GM23248 (cell line): Measurements from ENCODE around the gene NR3C2. TPM values are rescaled to one million over a fixed set of nuclear protein-coding genes. Genes with fewer than 3 reads are reported as not detected.

Experiments used
- DNase-seq: peaks from one replicate; pipeline ENCODE4 v3.0.0-alpha.2; 2015
- H2AFZ ChIP-seq: fragments of 200-600 bp; sonication (generic); 2 replicates; pipeline ENCODE4 v1.6.1; 2016; ENCODE audit warnings: antibody characterized with exemption
- H3F3A ChIP-seq: fragments of 200-600 bp; sonication (generic); 2 replicates; pipeline ENCODE4 v1.6.1; 2016; ENCODE audit warnings: mild to moderate bottlenecking, antibody characterized with exemption, mixed run types; ENCODE audit not compliant: insufficient read depth
- H3K27ac ChIP-seq: fragments of 200-600 bp; sonication (generic); 2 replicates; pipeline ENCODE4 v1.5.1; 2016; ENCODE audit warnings: mild to moderate bottlenecking
- H3K27me3 ChIP-seq: fragments of 200-600 bp; sonication (generic); replicated peaks from 2 replicates; pipeline ENCODE4 v1.6.1; 2016; ENCODE audit warnings: mild to moderate bottlenecking; ENCODE audit not compliant: insufficient read depth
- H3K36me3 ChIP-seq: fragments of 200-600 bp; sonication (generic); 2 replicates; pipeline ENCODE4 v1.6.1; 2016; ENCODE audit warnings: low read depth, mild to moderate bottlenecking
- H3K4me1 ChIP-seq: fragments of 200-600 bp; sonication (generic); 2 replicates; pipeline ENCODE4 v1.6.1; 2016; ENCODE audit warnings: mild to moderate bottlenecking; ENCODE audit not compliant: insufficient read depth
- H3K4me2 ChIP-seq: fragments of 200-600 bp; sonication (generic); one replicate; pipeline ENCODE4 v1.6.1; 2016; ENCODE audit warnings: mild to moderate bottlenecking; ENCODE audit not compliant: unreplicated experiment
- H3K4me3 ChIP-seq: fragments of 200-600 bp; sonication (generic); 2 replicates; pipeline ENCODE4 v1.5.1; 2016; ENCODE audit warnings: mild to moderate bottlenecking
- H3K79me2 ChIP-seq: fragments of 200-600 bp; sonication (generic); 2 replicates; pipeline ENCODE4 v1.6.1; 2016; ENCODE audit warnings: mild to moderate bottlenecking; ENCODE audit not compliant: insufficient read depth
- H3K9ac ChIP-seq: fragments of 200-600 bp; sonication (generic); 2 replicates; pipeline ENCODE4 v1.6.1; 2016; ENCODE audit warnings: mild to moderate bottlenecking
- H3K9me2 ChIP-seq: fragments of 200-600 bp; sonication (generic); 2 replicates; pipeline ENCODE4 v1.6.1; 2016; ENCODE audit warnings: mixed run types, mild to moderate bottlenecking, moderate library complexity; ENCODE audit not compliant: insufficient read depth
- H3K9me3 ChIP-seq: fragments of 200-600 bp; sonication (generic); one replicate; pipeline ENCODE4 v1.6.1; 2017; ENCODE audit warnings: low read depth
- H4K20me1 ChIP-seq: fragments of 200-600 bp; sonication (generic); 2 replicates; pipeline ENCODE4 v1.6.0; 2016; ENCODE audit not compliant: insufficient read depth
- EZH2 ChIP-seq: fragments of 200-600 bp; sonication (generic); IDR thresholded peaks from 2 replicates; pipeline ENCODE4 v1.6.1; 2018; ENCODE audit warnings: antibody characterized with exemption, mild to moderate bottlenecking; ENCODE audit not compliant: insufficient read depth, poor library complexity, severe bottlenecking
- EZH2phosphoT487 ChIP-seq: fragments of 200-600 bp; sonication (generic); IDR thresholded peaks from 2 replicates; pipeline ENCODE4 v1.6.1; 2018; ENCODE audit warnings: antibody characterized with exemption, moderate library complexity, mild to moderate bottlenecking, low read depth; ENCODE audit not compliant: insufficient read depth
- WGBS, 2 experiments: methylation state at CpG; one replicate each; pipeline ENCODE4 v1.1.6; 2015 to 2017; ENCODE audit warnings: low lambda C conversion rate in 2 of 2, low coverage in 1 of 2; ENCODE audit errors: missing lambda C conversion rate in 2 of 2; 5-methylcytosine and 5-hydroxymethylcytosine counted together
- in situ Hi-C: fragments of 300-500 bp; cut with MboI; formaldehyde crosslinking; loops from 2 replicates; pipeline ENCODE4 v1.15.0; 2020
- polyA plus RNA-seq: library from polyadenylated mRNA; unstranded; fragments of >200 nt; fragmentation: Nextera tagmentation; extraction: Ambion mirVana; gene quantifications from 2 replicates; pipeline ENCODE4 v1.2.1, GENCODE V29; 2016
- total RNA-seq: library from RNA; depleted of rRNA; stranded (reverse); fragments of >200 nt; shearing (Covaris generic); gene quantifications from 2 replicates; pipeline ENCODE4 v1.2.3, GENCODE V29; 2014

The NR3C2 gene
- total and polyA plus RNA-seq, 2 experiments from 2014 or later, result 0.04 TPM; not detected in 1

DNA sequence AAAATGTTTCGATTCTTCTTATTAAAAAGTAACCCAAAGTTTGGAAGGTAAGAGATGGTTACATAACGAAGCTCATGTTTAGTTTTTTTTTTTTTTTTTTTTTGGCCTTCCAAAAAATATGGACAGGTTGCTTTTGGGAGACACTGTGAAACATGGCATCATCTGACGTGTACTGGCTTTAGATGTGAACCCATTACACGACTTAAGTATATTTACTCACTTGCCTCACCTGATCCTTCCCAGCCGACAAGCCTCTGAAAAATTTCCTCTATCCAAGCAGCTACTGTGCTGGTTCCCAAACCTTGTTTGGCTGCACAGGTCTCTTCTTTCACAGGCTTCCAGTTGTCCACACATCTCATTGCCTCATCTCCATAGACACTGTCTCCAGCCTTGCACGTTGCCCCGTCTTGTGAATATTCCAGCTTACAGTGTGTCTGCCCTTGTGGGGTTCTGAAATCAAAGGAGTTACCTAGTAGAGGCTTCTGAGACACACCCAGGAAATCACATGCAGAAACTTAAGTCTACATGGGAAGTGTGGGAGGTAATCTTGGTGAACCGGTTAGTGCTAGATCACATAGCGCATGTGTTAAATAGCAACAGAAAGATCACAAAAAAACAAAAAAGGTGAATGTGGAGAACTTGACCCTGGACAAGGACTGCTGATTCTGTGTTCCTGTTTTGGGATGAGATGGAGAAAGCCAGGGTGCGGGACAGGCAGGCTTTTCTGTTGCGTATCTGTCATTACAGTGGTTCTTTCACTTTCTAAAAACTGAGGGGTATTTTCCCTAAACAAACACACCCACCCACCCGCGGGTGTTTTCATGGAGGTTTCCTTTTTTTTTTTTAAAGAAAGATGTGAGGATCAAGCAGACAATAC lies 381.7 kb downstream of the NR3C2 start:
- Histone ChIP-seq H4K20me1 (0 out of 2 replicates have a peak, but pooled peaks cover 3% of the 10 kb centered on the region), H3K9ac (no peak overlapping the region), H3K79me2 (peaks cover 29% of the 10 kb centered on the region), H2AFZ (no peak overlapping the region), H3K27me3 (no peaks in the 10 kb centered on the region), H3K36me3 (no peaks in the 10 kb centered on the region), H3K4me1 (peaks cover 15% of the 10 kb centered on the region; the same call in 1 of the 2 replicates), H3K4me3 (no peak overlapping the region), H3K9me3 (no peaks in the 10 kb centered on the region), H3K9me2 (no peaks in the 10 kb centered on the region), H3F3A (0 out of 2 replicates have a peak, but pooled peaks cover 7% of the 10 kb centered on the region), H3K4me2 (no peak overlapping the region), H3K27ac (no peak overlapping the region)
- in situ Hi-C loops, result no loop called here
- TF ChIP-seq EZH2, result no peak
- WGBS, 2 experiments, result 85 to 87% methylated on average over 13 of the region's 13 CpGs
- no peak for DNase-seq

DNA sequence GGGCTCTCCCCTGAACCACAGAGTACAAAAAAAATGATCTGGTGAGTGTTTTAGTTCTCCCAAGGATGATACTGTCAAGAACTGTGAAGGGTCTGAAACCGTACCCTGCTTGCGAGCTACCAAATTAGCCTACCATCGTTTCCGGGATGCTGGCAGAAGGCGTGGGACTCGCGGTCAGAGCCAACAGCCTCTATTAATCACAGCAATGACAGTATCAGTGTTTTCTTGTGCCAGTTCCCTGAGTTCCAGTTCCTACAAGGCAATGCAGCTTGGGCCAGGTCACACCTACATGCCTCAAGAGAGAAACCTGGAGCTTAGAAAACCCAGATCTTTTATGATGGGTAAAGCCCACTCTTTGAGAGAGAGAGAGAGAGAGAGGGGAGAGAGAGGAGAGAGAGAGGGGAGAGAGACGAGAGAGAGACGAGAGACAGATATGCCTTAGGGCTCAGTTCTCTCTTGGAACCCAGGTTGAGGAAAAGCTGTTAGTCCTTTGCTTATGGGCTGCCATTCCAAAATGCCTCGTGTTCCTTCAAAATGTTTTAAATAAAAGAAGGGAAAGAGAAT lies 382.5 kb downstream of the NR3C2 start:
- H3K9ac ChIP-seq, result no peak overlapping the region
- peaks cover 29% of the 10 kb centered on the region for H3K79me2 ChIP-seq
- DNase-seq, result no peak
- 83 to 90% methylated on average over 10 of the region's 10 CpGs for WGBS, 2 experiments
- no peaks in the 10 kb centered on the region for H3K36me3 ChIP-seq
- H3K9me3 ChIP-seq, result no peaks in the 10 kb centered on the region
- H3K4me1 ChIP-seq, result peaks cover 7% of the 10 kb centered on the region; the same call in 1 of the 2 replicates
- H3K27me3 ChIP-seq, result no peaks in the 10 kb centered on the region
- H4K20me1 ChIP-seq, result 0 out of 2 replicates have a peak, but pooled peaks cover 3% of the 10 kb centered on the region
- H3K27ac ChIP-seq, result no peak overlapping the region
- in situ Hi-C loops, result no loop called here
- H3K4me2 ChIP-seq, result no peak overlapping the region
- TF ChIP-seq EZH2 (no peak), EZH2phosphoT487 (no peak)
- no peak overlapping the region for H2AFZ ChIP-seq
- H3F3A ChIP-seq, result 0 out of 2 replicates have a peak, but pooled peaks cover 2% of the 10 kb centered on the region
- no peaks in the 10 kb centered on the region for H3K9me2 ChIP-seq
- no peak overlapping the region for H3K4me3 ChIP-seq

DNA sequence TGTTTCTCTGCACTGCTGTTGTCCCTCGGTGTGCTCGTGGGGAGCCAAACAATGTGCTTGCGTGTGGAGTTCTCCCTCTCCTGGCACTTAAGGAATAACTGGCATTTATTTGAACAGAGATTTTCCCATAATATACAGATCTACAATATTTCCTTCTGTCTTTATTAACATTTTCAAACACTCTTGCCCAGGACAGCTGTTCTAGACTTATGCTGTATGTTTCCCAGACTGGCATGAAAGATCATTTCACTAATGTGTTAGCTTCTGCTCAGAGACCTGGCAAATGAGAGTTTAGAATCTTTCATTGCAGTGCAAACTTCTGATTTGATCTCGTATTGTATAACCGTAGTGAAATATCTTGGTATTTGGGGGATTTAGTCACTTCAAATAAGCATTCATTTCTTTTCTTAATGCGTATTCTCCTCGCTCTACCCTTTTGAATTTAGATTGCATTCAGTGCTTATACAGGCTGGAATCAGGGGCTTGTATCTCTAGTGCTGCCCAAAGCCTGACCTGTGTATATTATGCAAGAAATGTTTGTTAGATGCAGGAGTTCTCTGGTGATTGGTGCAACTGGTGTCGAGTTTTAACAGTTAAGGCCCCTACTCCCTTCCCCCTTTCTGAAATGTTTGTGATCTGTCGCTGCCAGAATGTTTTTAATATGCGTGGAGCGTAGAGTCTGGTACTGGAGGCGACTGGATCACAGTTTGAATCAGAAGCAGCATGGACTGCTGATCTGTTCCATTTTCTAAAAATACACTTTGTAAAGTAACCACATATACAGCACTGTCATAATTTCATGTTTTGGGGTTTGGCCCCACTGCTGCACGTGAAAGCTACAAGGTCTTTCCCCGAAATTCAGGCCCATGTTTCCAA lies 384.0 kb downstream of the NR3C2 start:
- Histone ChIP-seq H3K4me2 (no peak overlapping the region), H3K36me3 (no peaks in the 10 kb centered on the region), H3K79me2 (peaks cover 29% of the 10 kb centered on the region), H3K9me2 (no peaks in the 10 kb centered on the region), H2AFZ (no peak overlapping the region), H3K4me1 (0 out of 2 replicates have a peak, but pooled peaks cover 6% of the 10 kb centered on the region), H3K27ac (no peak overlapping the region), H3K27me3 (no peaks in the 10 kb centered on the region), H4K20me1 (peaks cover 3% of the 10 kb centered on the region; the same call in 1 of the 2 replicates), H3K9ac (no peak overlapping the region), H3F3A (no peaks in the 10 kb centered on the region), H3K4me3 (no peak overlapping the region), H3K9me3 (no peaks in the 10 kb centered on the region)
- DNase-seq, result no peak
- in situ Hi-C loops, result no loop called here
- 75 to 76% methylated on average over 14 of the region's 14 CpGs for WGBS, 2 experiments
- TF ChIP-seq EZH2phosphoT487, result no peak
- no peak for TF ChIP-seq EZH2

DNA sequence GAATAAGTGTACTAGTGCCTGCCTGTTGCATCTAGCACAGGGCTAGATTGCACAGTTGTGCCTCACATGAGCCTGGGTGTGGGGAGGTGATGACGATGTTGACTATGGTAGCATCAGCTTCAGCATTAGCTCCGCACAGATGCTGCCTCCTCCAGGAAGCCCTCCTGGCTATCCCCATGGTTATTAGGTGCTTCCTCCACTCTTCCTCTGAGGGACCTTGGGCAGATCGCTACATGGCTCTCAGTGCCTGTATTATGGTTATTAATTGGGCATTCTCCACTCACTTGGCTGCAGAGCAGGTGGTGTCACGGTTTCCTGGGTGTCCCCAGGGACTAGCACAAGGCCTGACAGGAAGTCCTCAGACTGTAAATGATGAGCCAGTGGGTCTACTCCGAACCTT lies 384.7 kb downstream of the NR3C2 start:
- H3F3A ChIP-seq, result no peaks in the 10 kb centered on the region
- no peaks in the 10 kb centered on the region for H3K9me2 ChIP-seq
- H3K36me3 ChIP-seq, result no peaks in the 10 kb centered on the region
- no peak overlapping the region for H3K4me2 ChIP-seq
- 90% methylated on average over 5 of the region's 5 CpGs for WGBS, 2 experiments
- no peaks in the 10 kb centered on the region for H3K9me3 ChIP-seq
- peaks cover 31% of the 10 kb centered on the region for H3K79me2 ChIP-seq
- H3K27me3 ChIP-seq, result no peaks in the 10 kb centered on the region
- no peak overlapping the region for H3K9ac ChIP-seq
- in situ Hi-C loops, result no loop called here
- 0 out of 2 replicates have a peak, but pooled peaks cover 6% of the 10 kb centered on the region for H3K4me1 ChIP-seq
- H4K20me1 ChIP-seq, result peaks cover 3% of the 10 kb centered on the region; the same call in 1 of the 2 replicates
- no peak overlapping the region for H2AFZ ChIP-seq
- TF ChIP-seq EZH2phosphoT487 (no peak), EZH2 (no peak)
- no peak for DNase-seq
- no peak overlapping the region for H3K27ac ChIP-seq
- H3K4me3 ChIP-seq, result no peak overlapping the region
